H9 (cell line): ENCODE measurements around the gene COL27A1. TPM values are rescaled to one million over a fixed set of nuclear protein-coding genes. Genes with fewer than 3 reads are reported as not detected.

Experiments used
- DNase-seq: peaks from one replicate; pipeline ENCODE4 v3.0.0-alpha.2; 2017
- H2AFZ ChIP-seq: one replicate; pipeline ENCODE4 v1.6.1; 2013; ENCODE audit warnings: mild to moderate bottlenecking, low read length, control low read depth, moderate library complexity
- H2AK5ac ChIP-seq: 2 replicates; pipeline ENCODE4 v1.6.1; 2013; ENCODE audit warnings: low read length, control low read depth, mixed read lengths; ENCODE audit not compliant: insufficient read length
- H2BK120ac ChIP-seq: one replicate; pipeline ENCODE4 v1.6.1; 2013; ENCODE audit warnings: low read depth, mild to moderate bottlenecking, low read length, control low read depth, inconsistent platforms; ENCODE audit not compliant: poor library complexity, severe bottlenecking
- H2BK12ac ChIP-seq: 2 replicates; pipeline ENCODE4 v1.6.1; 2013; ENCODE audit warnings: low read length, control low read depth, mixed read lengths, low read depth; ENCODE audit not compliant: insufficient read length
- H2BK15ac ChIP-seq: 2 replicates; pipeline ENCODE4 v1.6.1; 2013; ENCODE audit warnings: low read depth, low read length, control low read depth
- H2BK20ac ChIP-seq: one replicate; pipeline ENCODE4 v1.6.1; 2013; ENCODE audit warnings: low read depth, mild to moderate bottlenecking, low read length, control low read depth, inconsistent platforms; ENCODE audit not compliant: poor library complexity, severe bottlenecking
- H2BK5ac ChIP-seq: 2 replicates; pipeline ENCODE4 v1.6.1; 2013; ENCODE audit warnings: low read length, control low read depth, mixed read lengths; ENCODE audit not compliant: insufficient read length
- H3K14ac ChIP-seq: 2 replicates; pipeline ENCODE4 v1.6.1; 2013; ENCODE audit warnings: low read length, control low read depth; ENCODE audit not compliant: insufficient read depth
- H3K18ac ChIP-seq: 2 replicates; pipeline ENCODE4 v1.6.1; 2013; ENCODE audit warnings: low read depth, mild to moderate bottlenecking, mixed read lengths, low read length, control low read depth; ENCODE audit not compliant: insufficient read length
- H3K23ac ChIP-seq: 2 replicates; pipeline ENCODE4 v1.6.1; 2013; ENCODE audit warnings: low read length, control low read depth, mixed read lengths, low read depth; ENCODE audit not compliant: insufficient read length
- H3K23me2 ChIP-seq: 2 replicates; pipeline ENCODE4 v1.6.1; 2013; ENCODE audit warnings: low read depth, mild to moderate bottlenecking, mixed read lengths, low read length, control low read depth; ENCODE audit not compliant: insufficient read length, poor library complexity, severe bottlenecking
- H3K27ac ChIP-seq: 2 replicates; pipeline ENCODE4 v1.5.1; 2013; ENCODE audit warnings: low read length, control low read depth, mixed read lengths, low read depth; ENCODE audit not compliant: insufficient read length
- H3K27me3 ChIP-seq: 2 replicates; pipeline ENCODE4 v1.6.1; 2013; ENCODE audit warnings: low read length, control low read depth, inconsistent platforms; ENCODE audit not compliant: insufficient read depth
- H3K4ac ChIP-seq: 2 replicates; pipeline ENCODE4 v1.6.1; 2013; ENCODE audit warnings: low read depth, mild to moderate bottlenecking, control low read depth, inconsistent platforms, low read length, moderate library complexity
- H3K4me1 ChIP-seq: 2 replicates; pipeline ENCODE4 v1.6.1; 2013; ENCODE audit warnings: low read length, control low read depth, inconsistent platforms; ENCODE audit not compliant: insufficient read depth
- H3K4me2 ChIP-seq: 2 replicates; pipeline ENCODE4 v1.6.1; 2013; ENCODE audit warnings: low read length, control low read depth, mixed read lengths; ENCODE audit not compliant: insufficient read length, insufficient read depth
- H3K56ac ChIP-seq: 2 replicates; pipeline ENCODE4 v1.6.1; 2013; ENCODE audit warnings: low read depth, mild to moderate bottlenecking, mixed read lengths, low read length, control low read depth; ENCODE audit not compliant: insufficient read length
- H3K79me1 ChIP-seq: 2 replicates; pipeline ENCODE4 v1.6.1; 2013; ENCODE audit warnings: low read depth, mild to moderate bottlenecking, moderate library complexity, low read length, control low read depth, inconsistent platforms; ENCODE audit not compliant: insufficient read depth, poor library complexity, severe bottlenecking
- H3K79me2 ChIP-seq: 2 replicates; pipeline ENCODE4 v1.6.1; 2013; ENCODE audit warnings: low read length, control low read depth, inconsistent platforms; ENCODE audit not compliant: insufficient read depth
- H3K9ac ChIP-seq: 2 replicates; pipeline ENCODE4 v1.6.1; 2013; ENCODE audit warnings: low read length, control low read depth, mixed read lengths; ENCODE audit not compliant: insufficient read length; ENCODE audit errors: extremely low read depth
- H3K9me3 ChIP-seq: one replicate; pipeline ENCODE4 v1.6.1; 2013; ENCODE audit warnings: low read depth, low read length, inconsistent platforms; ENCODE audit not compliant: control insufficient read depth
- H3T11ph ChIP-seq: one replicate; pipeline ENCODE4 v1.6.1; 2013; ENCODE audit warnings: mild to moderate bottlenecking, low read length, control low read depth, inconsistent platforms
- H4K20me1 ChIP-seq: one replicate; pipeline ENCODE4 v1.6.1; 2013; ENCODE audit not compliant: control insufficient read depth, insufficient read length, insufficient read depth
- H4K5ac ChIP-seq: 2 replicates; pipeline ENCODE4 v1.6.1; 2013; ENCODE audit warnings: low read depth, mild to moderate bottlenecking, mixed read lengths, low read length, control low read depth; ENCODE audit not compliant: insufficient read length
- H4K8ac ChIP-seq: replicated peaks from 2 replicates; pipeline ENCODE4 v1.6.1; 2013; ENCODE audit warnings: low read length, control low read depth, mixed read lengths, low read depth; ENCODE audit not compliant: insufficient read length
- H4K91ac ChIP-seq: 2 replicates; pipeline ENCODE4 v1.6.1; 2013; ENCODE audit warnings: low read depth, mild to moderate bottlenecking, moderate library complexity, mixed read lengths, low read length, control low read depth; ENCODE audit not compliant: insufficient read length
- H3K27ac Mint-ChIP-seq, 3 experiments: 2 replicates in 2 of 3; 3 replicates in 1 of 3; pipeline ENCODE4 v1.8.0; 2020 to 2021; ENCODE audit warnings: mixed read lengths in 3 of 3, mild to moderate bottlenecking in 1 of 3, moderate library complexity in 1 of 3
- H3K27me3 Mint-ChIP-seq: 2 replicates; pipeline ENCODE4 v1.8.0; 2021; ENCODE audit warnings: low read depth, mild to moderate bottlenecking, moderate library complexity, mixed read lengths
- H3K36me3 Mint-ChIP-seq, 3 experiments: 2 replicates in 2 of 3; 3 replicates in 1 of 3; pipeline ENCODE4 v1.8.0; 2020 to 2021; ENCODE audit warnings: low read depth in 3 of 3, mixed read lengths in 3 of 3; ENCODE audit not compliant: insufficient read depth in 1 of 3
- H3K4me1 Mint-ChIP-seq, 2 experiments: 2 replicates each; pipeline ENCODE4 v1.8.0; 2020; ENCODE audit warnings: mixed read lengths in 2 of 2
- H3K4me3 Mint-ChIP-seq, 2 experiments: 2 replicates in 1 of 2; 3 replicates in 1 of 2; pipeline ENCODE4 v1.8.0; 2020 to 2021; ENCODE audit warnings: mild to moderate bottlenecking in 2 of 2, mixed read lengths in 2 of 2, moderate library complexity in 1 of 2
- H3K9me3 Mint-ChIP-seq, 2 experiments: 2 replicates in 1 of 2; 3 replicates in 1 of 2; pipeline ENCODE4 v1.8.0; 2020; ENCODE audit warnings: mild to moderate bottlenecking in 2 of 2, mixed read lengths in 2 of 2, moderate library complexity in 1 of 2
- CTCF ChIP-seq: fragments of 200-600 bp; sonication (generic); conservative IDR thresholded peaks from 3 replicates; pipeline ENCODE4 v1.8.0; 2021; ENCODE audit warnings: antibody characterized with exemption, mild to moderate bottlenecking
- WGBS: extraction: QIAGEN DNeasy Blood & Tissue Kit; methylation state at CpG from one replicate; pipeline ENCODE4 v1.1.7; 2013; ENCODE audit warnings: missing lambda C conversion rate, low lambda C conversion rate, mixed read lengths; ENCODE audit not compliant: insufficient read length; ENCODE audit errors: extremely low coverage; 5-methylcytosine and 5-hydroxymethylcytosine counted together
- total RNA-seq: library from RNA; stranded (reverse); gene quantifications from 2 replicates; pipeline ENCODE4 v1.2.1, GENCODE V29; 2021

COL27A1 gene
- total RNA-seq, 1 experiment from 2014 or later: 17.9 TPM

DNA sequence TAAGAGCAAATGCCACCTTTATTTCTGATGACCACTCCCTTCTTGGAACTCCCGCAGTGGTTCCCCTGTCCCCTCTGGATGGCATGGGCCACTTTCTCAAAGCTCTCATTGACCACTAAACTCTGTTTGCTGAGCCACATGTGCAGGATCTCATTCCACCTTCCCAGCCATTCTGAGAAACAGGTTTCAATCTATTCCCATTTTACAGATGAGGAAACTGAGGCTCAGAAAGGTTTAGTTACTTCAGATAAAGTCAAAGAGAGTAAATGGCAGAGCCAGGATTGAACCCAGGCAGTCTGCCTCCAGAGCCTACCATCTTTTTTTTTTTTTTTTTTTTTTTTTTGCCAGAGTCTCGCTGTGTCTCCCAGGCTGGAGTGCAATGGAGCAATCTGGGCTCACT, 24.2 kb downstream of the COL27A1 start:
- peaks cover 4 to 18% of the 10 kb centered on the region in 2 experiments for H3K4me1 Mint-ChIP-seq
- peaks cover 0 to 8% (median 0%) of the 10 kb centered on the region in 3 experiments; a peak in 1 of 7 replicates for H3K36me3 Mint-ChIP-seq
- Histone ChIP-seq H2AK5ac (no peak overlapping the region), H2BK15ac (no peak overlapping the region), H4K8ac (no peak overlapping the region), H3K4me1 (no peaks in the 10 kb centered on the region), H3K18ac (no peak overlapping the region), H2BK20ac (no peak overlapping the region), H3K79me2 (no peaks in the 10 kb centered on the region), H2AFZ (no peak overlapping the region), H2BK12ac (no peak overlapping the region), H3K23me2 (no peaks in the 10 kb centered on the region), H3K27ac (no peak overlapping the region), H3T11ph (no peak overlapping the region), H3K79me1 (no peaks in the 10 kb centered on the region), H2BK5ac (no peak overlapping the region), H3K56ac (no peak overlapping the region), H3K9ac (no peak overlapping the region), H3K4ac (no peak overlapping the region), H3K27me3 (no peaks in the 10 kb centered on the region), H3K4me2 (no peak overlapping the region), H3K9me3 (no peaks in the 10 kb centered on the region), H4K5ac (no peak overlapping the region), H3K14ac (no peak overlapping the region), H4K91ac (no peak overlapping the region), H4K20me1 (no peaks in the 10 kb centered on the region), H2BK120ac (no peak overlapping the region), H3K23ac (no peak overlapping the region)
- no CpG with 5 or more reads among the region's 2 CpGs for WGBS
- H3K4me3 Mint-ChIP-seq: no peak overlapping the region
- H3K27ac Mint-ChIP-seq: no peak overlapping the region; a peak in 1 of 7 replicates
- no peak for DNase-seq
- H3K27me3 Mint-ChIP-seq: no peaks in the 10 kb centered on the region; the same call in none of the 2 replicates
- no peak for TF ChIP-seq CTCF
- H3K9me3 Mint-ChIP-seq: no peaks in the 10 kb centered on the region
